ENCODE data around the gene CYTH1. TPM values are rescaled to one million over a fixed set of nuclear protein-coding genes. Genes with fewer than 3 reads are reported as not detected.

The CYTH1 gene
- total RNA-seq, 2 experiments from 2014 or later = 73.0 to 148 TPM

DNA sequence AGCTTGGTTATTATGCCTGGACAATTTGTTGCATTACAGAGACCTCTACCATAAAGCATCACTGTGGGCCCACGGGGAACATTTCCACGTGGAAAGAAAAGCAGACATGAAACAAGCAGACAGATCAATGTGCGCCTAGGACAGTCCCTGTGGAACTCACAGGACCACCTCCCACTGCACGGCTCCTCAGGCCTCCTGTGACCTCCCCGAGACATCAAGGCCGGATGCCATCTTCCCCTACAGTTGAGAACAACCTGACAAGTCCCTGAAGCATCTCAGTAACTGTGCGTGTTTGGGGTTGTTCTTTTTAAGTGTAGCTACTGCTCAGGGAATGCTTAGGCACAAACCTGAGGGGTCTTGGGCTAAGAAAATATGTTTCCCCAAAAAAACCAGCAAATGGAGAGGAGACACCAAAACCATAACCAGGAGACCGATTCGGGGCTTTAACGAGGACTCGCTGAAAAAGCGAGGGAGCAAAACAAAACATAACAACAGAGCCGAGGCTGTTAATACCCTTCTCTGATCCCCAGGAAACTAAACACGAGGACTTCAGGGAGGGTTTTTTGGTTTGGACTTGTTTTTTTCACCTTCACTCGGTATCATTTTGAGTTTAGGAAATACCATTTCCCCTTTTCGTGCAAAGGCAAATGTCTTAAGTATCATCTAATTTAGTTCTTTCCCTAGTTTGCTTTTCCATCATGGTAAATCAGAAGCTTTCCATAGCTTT, 87.1 kb downstream of the CYTH1 start:
- Histone ChIP-seq H3K4me2 (ENCODE audit: low read length) (no peak overlapping the region), H2AFZ (ENCODE audit: low read length) (no peak overlapping the region), H3K79me2 (ENCODE audit: insufficient read depth, low read depth, low read length) (no peaks in the 10 kb centered on the region)

DNA sequence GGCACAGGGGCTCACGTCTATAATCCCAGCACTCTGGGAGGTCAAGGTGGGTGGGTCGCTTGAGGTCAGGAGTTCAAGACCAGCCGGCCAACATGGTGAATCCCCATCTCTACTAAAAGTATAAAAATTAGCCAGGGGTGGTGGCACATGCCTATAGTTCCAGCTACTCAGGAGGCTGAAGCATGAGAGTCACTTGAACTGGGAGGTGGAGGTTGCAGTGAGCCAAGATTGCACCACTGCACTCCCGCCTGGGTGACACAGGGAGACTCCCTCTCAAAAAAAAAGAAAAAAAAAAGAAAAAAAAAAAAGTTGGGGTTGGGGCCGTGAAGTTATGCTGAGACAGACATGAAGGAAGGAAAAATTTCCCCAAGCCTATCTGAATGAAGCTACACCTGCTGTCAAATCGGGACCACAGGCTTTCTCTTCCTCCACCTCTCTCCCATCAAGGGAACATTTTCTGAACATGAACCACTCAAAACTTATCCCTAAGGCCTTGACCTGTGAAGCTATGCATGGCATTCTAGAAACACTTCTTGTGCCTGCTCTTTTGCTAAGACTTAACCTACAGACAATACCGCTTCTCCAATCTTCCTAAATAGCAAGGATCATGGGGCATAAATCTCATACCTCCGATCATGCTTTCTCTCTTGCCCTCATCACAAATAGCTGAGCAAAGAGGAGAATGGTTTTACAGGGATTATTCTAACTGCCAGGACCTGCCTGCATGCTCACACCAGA, 88.6 kb downstream of the CYTH1 start:
- no peak for DNase-seq (ENCODE audit: low spot score)
- H3K9me2 ChIP-seq (ENCODE audit: insufficient read depth, low read length) = no peaks in the 10 kb centered on the region
- no peak overlapping the region for H3K4me2 ChIP-seq (ENCODE audit: low read length)
- H3K4me1 ChIP-seq (ENCODE audit: insufficient read depth, low read length, poor library complexity, severe bottlenecking) = peaks cover 33% of the 10 kb centered on the region
- ChIA-PET CTCF (ENCODE audit: unreplicated experiment) (no interaction called here), POLR2A (interaction anchor here (0.7 kb wide), 1 partner anchor 14 kb away, joined by 3 read pairs; no protein-coding TSS in a partner anchor)
- no peak overlapping the region for H3K27ac ChIP-seq (ENCODE audit: low read depth, low read length, poor library complexity, severe bottlenecking)
- H3K4me3 ChIP-seq (ENCODE audit: low read depth, low read length, poor library complexity, severe bottlenecking) = no peak overlapping the region
- no peak for TF ChIP-seq EZH2phosphoT487 (IDR thresholded peaks at IDR 0.05; ENCODE audit: borderline replicate concordance, low read depth, low read length)
- TF ChIP-seq, protein P1, sequence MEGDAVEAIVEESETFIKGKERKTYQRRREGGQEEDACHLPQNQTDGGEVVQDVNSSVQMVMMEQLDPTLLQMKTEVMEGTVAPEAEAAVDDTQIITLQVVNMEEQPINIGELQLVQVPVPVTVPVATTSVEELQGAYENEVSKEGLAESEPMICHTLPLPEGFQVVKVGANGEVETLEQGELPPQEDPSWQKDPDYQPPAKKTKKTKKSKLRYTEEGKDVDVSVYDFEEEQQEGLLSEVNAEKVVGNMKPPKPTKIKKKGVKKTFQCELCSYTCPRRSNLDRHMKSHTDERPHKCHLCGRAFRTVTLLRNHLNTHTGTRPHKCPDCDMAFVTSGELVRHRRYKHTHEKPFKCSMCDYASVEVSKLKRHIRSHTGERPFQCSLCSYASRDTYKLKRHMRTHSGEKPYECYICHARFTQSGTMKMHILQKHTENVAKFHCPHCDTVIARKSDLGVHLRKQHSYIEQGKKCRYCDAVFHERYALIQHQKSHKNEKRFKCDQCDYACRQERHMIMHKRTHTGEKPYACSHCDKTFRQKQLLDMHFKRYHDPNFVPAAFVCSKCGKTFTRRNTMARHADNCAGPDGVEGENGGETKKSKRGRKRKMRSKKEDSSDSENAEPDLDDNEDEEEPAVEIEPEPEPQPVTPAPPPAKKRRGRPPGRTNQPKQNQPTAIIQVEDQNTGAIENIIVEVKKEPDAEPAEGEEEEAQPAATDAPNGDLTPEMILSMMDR (conservative IDR thresholded peaks at IDR 0.05; ENCODE audit: low read length) = no peak
- BruUV-seq (replicated peaks) = no TSS peak
- H3K9me3 ChIP-seq (ENCODE audit: low read length) = no peaks in the 10 kb centered on the region
- no peaks in the 10 kb centered on the region for H3K79me2 ChIP-seq (ENCODE audit: insufficient read depth, low read depth, low read length)
- H2AFZ ChIP-seq (ENCODE audit: low read length) = no peak overlapping the region
- intact Hi-C loops (cut with micrococcal nuclease; ENCODE audit: unreplicated experiment) = no loop called here
- H4K20me1 ChIP-seq (ENCODE audit: insufficient read depth, low read length) = no peaks in the 10 kb centered on the region
- H3K36me3 ChIP-seq (ENCODE audit: insufficient read depth, low read length) = peaks cover 91% of the 10 kb centered on the region

More for the DNA sequence above, 87.1 kb downstream of the CYTH1 start:
- TF ChIP-seq, protein P1 (conservative IDR thresholded peaks at IDR 0.05; ENCODE audit: low read length) = no peak
- TF ChIP-seq EZH2phosphoT487 (IDR thresholded peaks at IDR 0.05; ENCODE audit: borderline replicate concordance, low read depth, low read length) = no peak
- ChIA-PET CTCF (ENCODE audit: unreplicated experiment) (no interaction called here), POLR2A (interaction anchor here (0.7 kb wide), 1 partner anchor 322 kb away, joined by 3 read pairs; no protein-coding TSS in a partner anchor)
- Histone ChIP-seq H3K36me3 (ENCODE audit: insufficient read depth, low read length) (peaks cover 93% of the 10 kb centered on the region), H3K4me3 (ENCODE audit: low read depth, low read length, poor library complexity, severe bottlenecking) (no peak overlapping the region), H3K9me2 (ENCODE audit: insufficient read depth, low read length) (no peaks in the 10 kb centered on the region), H3K4me1 (ENCODE audit: insufficient read depth, low read length, poor library complexity, severe bottlenecking) (peaks cover 33% of the 10 kb centered on the region), H3K27ac (ENCODE audit: low read depth, low read length, poor library complexity, severe bottlenecking) (no peak overlapping the region), H3K9me3 (ENCODE audit: low read length) (no peaks in the 10 kb centered on the region), H4K20me1 (ENCODE audit: insufficient read depth, low read length) (no peaks in the 10 kb centered on the region)
- no peak for DNase-seq (ENCODE audit: low spot score)
- intact Hi-C loops (cut with micrococcal nuclease; ENCODE audit: unreplicated experiment) = no loop called here
- no TSS peak for BruUV-seq (replicated peaks)

All from OCI-LY7 (cell line).